Endothelial cell of umbilical vein (primary cell): ENCODE results near the gene EIF2S1. TPM values are rescaled to one million over a fixed set of nuclear protein-coding genes. Genes with fewer than 3 reads are reported as not detected.

ENCODE experiments used
- BruUV-seq: library from RNA; stranded (reverse); fragments of 400-500 nt; replicated peaks from 2 replicates; lab custom pipeline; 2021; lab: Mats Ljungman, UMichigan
- CTCF ChIA-PET: fragments of 300-600, 350-600 bp; sonication (Branson Sonifier 250); formaldehyde crosslinking; loops from one replicate; lab custom pipeline; 2021; ENCODE audit warnings: antibody characterized with exemption, inconsistent platforms; lab: Charles Lee
- POLR2A ChIA-PET: fragments of 300-600, 350-600 bp; sonication (Branson Sonifier 250); formaldehyde crosslinking; loops from one replicate; lab custom pipeline; 2021; ENCODE audit warnings: antibody characterized with exemption, inconsistent platforms; lab: Charles Lee
- DNase-seq: peaks from one replicate; pipeline ENCODE4 v3.0.0-alpha.2; 2011; ENCODE audit warnings: low read depth, low spot score
- FAIRE-seq: peaks from 2 replicates; lab custom pipeline; 2011; peaks lifted over from hg19 to GRCh38; lab: Jason Lieb, UNC
- H2AFZ ChIP-seq: 2 replicates; pipeline ENCODE4 v1.6.0; 2012; ENCODE audit warnings: low read depth, low read length, control low read depth, inconsistent platforms
- H3K27ac ChIP-seq: 2 replicates; pipeline ENCODE4 v1.5.1; 2011; ENCODE audit warnings: low read depth, mild to moderate bottlenecking, control low read depth, low read length, moderate library complexity; ENCODE audit not compliant: insufficient read depth
- H3K27me3 ChIP-seq, 2 experiments: 2 replicates each; pipeline versions ENCODE4 v1.6.0 to v1.6.1; 2011; ENCODE audit warnings: low read length in 2 of 2, mixed read lengths in 1 of 2; ENCODE audit not compliant: control insufficient read depth in 2 of 2, insufficient read depth in 2 of 2
- H3K36me3 ChIP-seq, 2 experiments: 2 replicates in 1 of 2; 3 replicates in 1 of 2; pipeline ENCODE4 v1.5.1; 2011; ENCODE audit warnings: low read length in 2 of 2, mild to moderate bottlenecking in 1 of 2, moderate library complexity in 1 of 2; ENCODE audit not compliant: control insufficient read depth in 2 of 2, insufficient read depth in 2 of 2; ENCODE audit errors: extremely low read depth in 1 of 2
- H3K4me1 ChIP-seq: 3 replicates; pipeline ENCODE4 v1.5.1; 2011; ENCODE audit warnings: mild to moderate bottlenecking, low read length; ENCODE audit not compliant: control insufficient read depth, insufficient read depth; ENCODE audit errors: extremely low read depth
- H3K4me2 ChIP-seq: 2 replicates; pipeline ENCODE4 v1.6.1; 2011; ENCODE audit warnings: low read length, control low read depth, mixed read lengths; ENCODE audit not compliant: insufficient read depth
- H3K4me3 ChIP-seq, 3 experiments: fragments of 200-600 bp in 1 of 3; sonication (generic), shearing (Covaris generic) in 1 of 3; replicated peaks in 1 of 3; 2 replicates each; pipeline ENCODE4 v1.5.1; 2011 to 2016; ENCODE audit warnings: control low read depth in 3 of 3, low read length in 3 of 3, mild to moderate bottlenecking in 2 of 3, inconsistent platforms in 1 of 3, low read depth in 1 of 3, moderate library complexity in 1 of 3; ENCODE audit not compliant: insufficient read depth in 1 of 3
- H3K79me2 ChIP-seq: 2 replicates; pipeline ENCODE4 v1.6.0; 2012; ENCODE audit warnings: low read length, inconsistent platforms; ENCODE audit not compliant: control insufficient read depth, insufficient read depth
- H3K9ac ChIP-seq: replicated peaks from 2 replicates; pipeline ENCODE3; 2011; ENCODE audit warnings: low read length, control low read depth; ENCODE audit not compliant: insufficient read depth; ENCODE audit errors: extremely low read depth
- H3K9me1 ChIP-seq: replicated peaks from 3 replicates; pipeline ENCODE4 v1.6.0; 2011; ENCODE audit warnings: mild to moderate bottlenecking, low read length; ENCODE audit not compliant: control insufficient read depth, insufficient read depth; ENCODE audit errors: extremely low read depth
- H3K9me3 ChIP-seq: replicated peaks from 2 replicates; pipeline ENCODE4 v1.5.1; 2012; ENCODE audit warnings: low read length, inconsistent platforms; ENCODE audit not compliant: control insufficient read depth, insufficient read depth
- H4K20me1 ChIP-seq: replicated peaks from 2 replicates; pipeline ENCODE3; 2011; ENCODE audit warnings: mild to moderate bottlenecking, low read length; ENCODE audit not compliant: control insufficient read depth, insufficient read depth; ENCODE audit errors: extremely low read depth
- EZH2 ChIP-seq: IDR thresholded peaks from 2 replicates; pipeline ENCODE4 v1.6.1; 2012; ENCODE audit warnings: borderline replicate concordance, low read depth, mild to moderate bottlenecking, moderate library complexity, low read length, inconsistent platforms; ENCODE audit not compliant: severe bottlenecking
- FOS ChIP-seq: IDR thresholded peaks from 2 replicates; pipeline ENCODE4 v1.6.1; 2011; ENCODE audit warnings: mild to moderate bottlenecking, low read length, moderate library complexity, borderline replicate concordance; ENCODE audit not compliant: insufficient read depth
- GATA2 ChIP-seq: IDR thresholded peaks from 2 replicates; pipeline ENCODE4 v1.7.0; 2011; ENCODE audit warnings: low read depth, mild to moderate bottlenecking, moderate library complexity, mixed read lengths, low read length; ENCODE audit not compliant: insufficient read length, insufficient read depth
- JUN ChIP-seq: IDR thresholded peaks from 2 replicates; pipeline ENCODE4 v1.6.1; 2011; ENCODE audit warnings: borderline replicate concordance, low read depth; ENCODE audit not compliant: insufficient read length, insufficient read depth
- MYC ChIP-seq: IDR thresholded peaks from one replicate; pipeline ENCODE4 v1.6.1; 2011; ENCODE audit warnings: mild to moderate bottlenecking, low read depth, low read length
- POLR2A ChIP-seq: IDR thresholded peaks from 2 replicates; pipeline ENCODE4 v1.6.1; 2012; ENCODE audit warnings: low read depth, mild to moderate bottlenecking, control low read depth, low read length
- POLR2AphosphoS5 ChIP-seq: IDR thresholded peaks from 2 replicates; pipeline ENCODE4 v1.6.1; 2012; ENCODE audit warnings: low read depth, mild to moderate bottlenecking, control low read depth, low read length, moderate library complexity; ENCODE audit not compliant: insufficient read depth
- dilution Hi-C: fragments of 300-500 bp; cut with MboI; formaldehyde crosslinking; loops from one replicate; pipeline ENCODE4 v1.15.0; 2019; ENCODE audit warnings: low sequenced_read_pairs; ENCODE audit not compliant: extremely low pct_ligation_motif_present
- intact Hi-C: fragments of 100-400 bp; cut with micrococcal nuclease; formaldehyde crosslinking; loops from one replicate; pipeline ENCODE4 v1.10.0; 2022
- polyA plus RNA-seq, 4 experiments: library from polyadenylated mRNA; depleted of rRNA in 3 of 4; stranded (reverse) in 3 of 4; unstranded in 1 of 4; fragments of >200 nt; gene quantifications; 2 replicates each; pipeline versions ENCODE4 v1.2.1 to v1.2.3, GENCODE V29; 2011 to 2012; ENCODE audit warnings: missing spikeins in 1 of 4
- total RNA-seq: library from RNA; stranded (reverse); gene quantifications from 2 replicates; pipeline ENCODE4 v1.2.3, GENCODE V29; 2021
- TF ChIP-seq, protein P1 (sequence below): IDR thresholded peaks from 2 replicates; pipeline ENCODE4 v1.6.1; 2011; ENCODE audit not compliant: insufficient read depth, insufficient read length
- TF ChIP-seq, protein P2 (sequence below), 2 donors: IDR thresholded peaks; 1 replicate in 1 of 2; 2 replicates in 1 of 2; pipeline ENCODE4 v1.5.1; 2011; ENCODE audit warnings: low read length in 2 of 2, mild to moderate bottlenecking in 2 of 2, moderate library complexity in 2 of 2, control low read depth in 1 of 2, inconsistent platforms in 1 of 2, low read depth in 1 of 2; ENCODE audit not compliant: insufficient read depth in 1 of 2; ENCODE audit errors: extremely low read depth in 1 of 2

EIF2S1 gene
- total and polyA plus RNA-seq, 2 donors (not counting 3 experiments of a cell fraction or from before 2014, with no cell fraction given): 36.8 to 135 TPM

DNA sequence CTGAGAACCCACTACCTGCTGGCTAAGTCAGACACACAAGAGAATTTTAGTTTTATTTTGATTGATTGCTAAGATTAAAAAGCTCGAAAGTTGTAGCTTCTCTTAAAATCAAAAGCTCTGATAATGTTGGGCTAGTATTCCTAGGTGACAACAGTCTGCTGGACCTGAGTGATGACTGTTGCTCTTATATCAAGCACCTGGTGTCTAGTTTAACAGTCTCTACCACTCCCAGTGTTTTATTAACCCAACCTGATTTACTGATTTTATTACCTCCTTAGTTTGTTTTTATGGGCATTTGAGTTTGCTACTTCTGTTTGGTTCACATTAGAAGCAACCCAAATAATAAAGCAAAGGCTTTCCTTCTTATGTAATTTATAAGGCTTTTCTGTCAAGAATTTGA, 42.3 kb upstream of the EIF2S1 start:
- CTCF ChIA-PET: interaction anchor here (0.7 kb wide), 2 partner anchors 11 to 396 kb away, joined by 3 to 4 read pairs; no protein-coding TSS in a partner anchor
- H4K20me1 ChIP-seq: no peaks in the 10 kb centered on the region
- no TSS peak for BruUV-seq
- intact Hi-C loops: no loop called here
- no peaks in the 10 kb centered on the region for H3K4me1 ChIP-seq
- no peaks in the 10 kb centered on the region for H3K9me1 ChIP-seq
- no peak for DNase-seq
- H3K9ac ChIP-seq: no peak overlapping the region
- H3K79me2 ChIP-seq: no peaks in the 10 kb centered on the region
- no peak for FAIRE-seq
- no peak for TF ChIP-seq POLR2AphosphoS5
- no peak for TF ChIP-seq FOS
- no peak for TF ChIP-seq MYC
- TF ChIP-seq JUN: no peak
- TF ChIP-seq, protein P1, sequence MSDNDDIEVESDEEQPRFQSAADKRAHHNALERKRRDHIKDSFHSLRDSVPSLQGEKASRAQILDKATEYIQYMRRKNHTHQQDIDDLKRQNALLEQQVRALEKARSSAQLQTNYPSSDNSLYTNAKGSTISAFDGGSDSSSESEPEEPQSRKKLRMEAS: no peak
- TF ChIP-seq GATA2: no peak
- no peak for TF ChIP-seq POLR2A
- TF ChIP-seq EZH2: no peak
- TF ChIP-seq, protein P2, sequence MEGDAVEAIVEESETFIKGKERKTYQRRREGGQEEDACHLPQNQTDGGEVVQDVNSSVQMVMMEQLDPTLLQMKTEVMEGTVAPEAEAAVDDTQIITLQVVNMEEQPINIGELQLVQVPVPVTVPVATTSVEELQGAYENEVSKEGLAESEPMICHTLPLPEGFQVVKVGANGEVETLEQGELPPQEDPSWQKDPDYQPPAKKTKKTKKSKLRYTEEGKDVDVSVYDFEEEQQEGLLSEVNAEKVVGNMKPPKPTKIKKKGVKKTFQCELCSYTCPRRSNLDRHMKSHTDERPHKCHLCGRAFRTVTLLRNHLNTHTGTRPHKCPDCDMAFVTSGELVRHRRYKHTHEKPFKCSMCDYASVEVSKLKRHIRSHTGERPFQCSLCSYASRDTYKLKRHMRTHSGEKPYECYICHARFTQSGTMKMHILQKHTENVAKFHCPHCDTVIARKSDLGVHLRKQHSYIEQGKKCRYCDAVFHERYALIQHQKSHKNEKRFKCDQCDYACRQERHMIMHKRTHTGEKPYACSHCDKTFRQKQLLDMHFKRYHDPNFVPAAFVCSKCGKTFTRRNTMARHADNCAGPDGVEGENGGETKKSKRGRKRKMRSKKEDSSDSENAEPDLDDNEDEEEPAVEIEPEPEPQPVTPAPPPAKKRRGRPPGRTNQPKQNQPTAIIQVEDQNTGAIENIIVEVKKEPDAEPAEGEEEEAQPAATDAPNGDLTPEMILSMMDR (IDR thresholded peaks at IDR 0.05; ENCODE audit: extremely low read depth in 1 of 2, insufficient read depth in 1 of 2, low read depth in 1 of 2, low read length in 2 of 2): no peak
- no peaks in the 10 kb centered on the region for H3K9me3 ChIP-seq
- dilution Hi-C loops: no loop called here
- H3K27me3 ChIP-seq: no peaks in the 10 kb centered on the region
- H3K27ac ChIP-seq: no peak overlapping the region
- H3K4me2 ChIP-seq: no peak overlapping the region
- H3K4me3 ChIP-seq: no peak overlapping the region
- no peak overlapping the region for H2AFZ ChIP-seq
- H3K36me3 ChIP-seq: peaks cover 0 to 2% of the 10 kb centered on the region in 2 experiments
- POLR2A ChIA-PET: no interaction called here
